Activated effector memory CD4-positive, alpha-beta T cell treated with Interleukin-2 at 50 U/mL for 16 hours (primary cell): ENCODE data around the gene RASGRF1.
"Not testable (repeated sequence)": the region's sequence is repeated elsewhere in the genome, so short reads cannot be mapped to it uniquely, and the experiment has no call there.

Source experiments
- DNase-seq: peaks from one replicate; pipeline ENCODE4 v3.0.0-alpha.2; 2020

The RASGRF1 gene

GRCh38 chr15:79035111-79035601, 55.4 kb downstream of the RASGRF1 start:
- no peak for DNase-seq

- no peak for DNase-seq
Observed at GRCh38 chr15:79034284-79034683, 56.3 kb downstream of the RASGRF1 start.

GRCh38 chr15:79032656-79033055, 57.9 kb downstream of the RASGRF1 start:
- DNase-seq: no peak

GRCh38 chr15:79031821-79032220, 58.8 kb downstream of the RASGRF1 start:
- no peak for DNase-seq

- no peak for DNase-seq
Observed at GRCh38 chr15:79031201-79031600, 59.4 kb downstream of the RASGRF1 start.

GRCh38 chr15:79030470-79030869, 60.1 kb downstream of the RASGRF1 start:
- no peak for DNase-seq

GRCh38 chr15:79028411-79028964, 62.1 kb downstream of the RASGRF1 start:
- DNase-seq: no peak

GRCh38 chr15:79027532-79028410, 62.8 kb downstream of the RASGRF1 start:
- no peak for DNase-seq

GRCh38 chr15:79025802-79026201, 64.8 kb downstream of the RASGRF1 start:
- DNase-seq: no peak

- DNase-seq: no peak
Observed at GRCh38 chr15:79025201-79025600, 65.4 kb downstream of the RASGRF1 start.

- DNase-seq: not testable (repeated sequence)
Observed at GRCh38 chr15:79024493-79024892, 66.1 kb downstream of the RASGRF1 start.

- no peak for DNase-seq
Observed at GRCh38 chr15:79023918-79024317, 66.7 kb downstream of the RASGRF1 start.

- no peak for DNase-seq
Observed at GRCh38 chr15:79023546-79023890, 67.1 kb downstream of the RASGRF1 start.

GRCh38 chr15:79018960-79019359, 71.6 kb downstream of the RASGRF1 start:
- no peak for DNase-seq

- no peak for DNase-seq
Observed at GRCh38 chr15:79017953-79018352, 72.6 kb downstream of the RASGRF1 start.

GRCh38 chr15:79016527-79017170, 73.9 kb downstream of the RASGRF1 start:
- DNase-seq: no peak

- DNase-seq: no peak
Observed at GRCh38 chr15:79015416-79015815, 75.2 kb downstream of the RASGRF1 start.

GRCh38 chr15:79010278-79010677, 80.3 kb downstream of the RASGRF1 start:
- no peak for DNase-seq

- DNase-seq: no peak
Observed at GRCh38 chr15:79009379-79009778, 81.2 kb downstream of the RASGRF1 start.

GRCh38 chr15:79008659-79009058, 81.9 kb downstream of the RASGRF1 start:
- DNase-seq: no peak

GRCh38 chr15:79007066-79007465, 83.5 kb downstream of the RASGRF1 start:
- no peak for DNase-seq

GRCh38 chr15:79006071-79006470, 84.5 kb downstream of the RASGRF1 start:
- no peak for DNase-seq

- DNase-seq: no peak
Observed at GRCh38 chr15:79004336-79004735, 86.2 kb downstream of the RASGRF1 start.

- no peak for DNase-seq
Observed at GRCh38 chr15:79003896-79004295, 86.7 kb downstream of the RASGRF1 start.
